ENCODE results near the gene AFF3. TPM values are rescaled to one million over a fixed set of nuclear protein-coding genes. Genes with fewer than 3 reads are reported as not detected.
"Not testable (repeated sequence)": the region's sequence is repeated elsewhere in the genome, so short reads cannot be mapped to it uniquely, and the experiment has no call there.

The AFF3 gene
- total RNA-seq, 4 donors from 2014 or later = 8.5 to 77.2 (median 27.1) TPM

DNA sequence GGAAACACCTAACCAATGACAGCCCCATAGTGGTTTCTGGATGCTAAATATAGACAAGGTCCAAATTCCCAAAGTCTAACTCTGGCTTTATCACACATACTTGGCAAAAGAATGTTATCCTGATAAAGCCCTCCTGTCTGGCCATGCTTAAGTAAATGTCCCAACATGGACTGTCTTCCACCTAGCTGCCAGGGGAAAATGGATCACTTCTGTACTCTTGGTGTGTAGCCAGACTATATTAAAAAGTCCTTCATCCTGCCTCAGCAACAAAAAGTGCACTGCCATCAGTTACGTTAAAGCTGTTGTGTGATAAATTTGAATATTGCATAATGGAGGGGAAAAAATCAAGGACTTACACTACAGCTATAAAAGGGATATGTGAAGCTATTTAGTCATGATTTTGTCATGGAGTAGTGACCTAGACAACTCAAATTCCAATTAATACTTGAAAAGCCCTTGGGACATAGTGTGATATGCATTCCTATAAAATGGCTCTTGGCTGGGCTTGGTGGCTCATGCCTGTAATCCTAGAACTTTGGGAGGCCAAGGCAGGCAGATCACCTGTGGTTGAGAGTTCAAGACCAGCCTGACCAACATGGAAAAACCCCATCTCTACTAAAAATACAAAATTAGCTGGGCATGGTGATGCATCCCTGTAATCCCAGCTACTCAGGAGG, 60.0 kb downstream of the AFF3 start:
- H3K27ac ChIP-seq, DNase-seq: not testable (repeated sequence)

GRCh38 chr2:100077935-100078334, 64.5 kb downstream of the AFF3 start:
- TF ChIP-seq, protein P1, sequence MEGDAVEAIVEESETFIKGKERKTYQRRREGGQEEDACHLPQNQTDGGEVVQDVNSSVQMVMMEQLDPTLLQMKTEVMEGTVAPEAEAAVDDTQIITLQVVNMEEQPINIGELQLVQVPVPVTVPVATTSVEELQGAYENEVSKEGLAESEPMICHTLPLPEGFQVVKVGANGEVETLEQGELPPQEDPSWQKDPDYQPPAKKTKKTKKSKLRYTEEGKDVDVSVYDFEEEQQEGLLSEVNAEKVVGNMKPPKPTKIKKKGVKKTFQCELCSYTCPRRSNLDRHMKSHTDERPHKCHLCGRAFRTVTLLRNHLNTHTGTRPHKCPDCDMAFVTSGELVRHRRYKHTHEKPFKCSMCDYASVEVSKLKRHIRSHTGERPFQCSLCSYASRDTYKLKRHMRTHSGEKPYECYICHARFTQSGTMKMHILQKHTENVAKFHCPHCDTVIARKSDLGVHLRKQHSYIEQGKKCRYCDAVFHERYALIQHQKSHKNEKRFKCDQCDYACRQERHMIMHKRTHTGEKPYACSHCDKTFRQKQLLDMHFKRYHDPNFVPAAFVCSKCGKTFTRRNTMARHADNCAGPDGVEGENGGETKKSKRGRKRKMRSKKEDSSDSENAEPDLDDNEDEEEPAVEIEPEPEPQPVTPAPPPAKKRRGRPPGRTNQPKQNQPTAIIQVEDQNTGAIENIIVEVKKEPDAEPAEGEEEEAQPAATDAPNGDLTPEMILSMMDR (IDR thresholded peaks at IDR 0.05) = no peak
- no peak for TF ChIP-seq POLR2A (IDR thresholded peaks at IDR 0.05)
- Histone ChIP-seq H3K4me3 (no peak overlapping the region), H3K36me3 (no peaks in the 10 kb centered on the region), H3K9me3 (no peaks in the 10 kb centered on the region), H3K4me1 (no peaks in the 10 kb centered on the region), H3K27ac (no peak overlapping the region), H3K27me3 (no peaks in the 10 kb centered on the region)
- DNase-seq = no peak
- intact Hi-C loops (cut with DNase I; ENCODE audit: low total_unique reads) = no loop called here

More for the DNA sequence above, 60.0 kb downstream of the AFF3 start:
- H3K36me3 ChIP-seq; H3K27me3 ChIP-seq; H3K4me1 ChIP-seq; H3K4me3 ChIP-seq; H3K9me3 ChIP-seq; intact Hi-C loops (cut with DNase I; ENCODE audit: low total_unique reads): not testable (repeated sequence)

DNA sequence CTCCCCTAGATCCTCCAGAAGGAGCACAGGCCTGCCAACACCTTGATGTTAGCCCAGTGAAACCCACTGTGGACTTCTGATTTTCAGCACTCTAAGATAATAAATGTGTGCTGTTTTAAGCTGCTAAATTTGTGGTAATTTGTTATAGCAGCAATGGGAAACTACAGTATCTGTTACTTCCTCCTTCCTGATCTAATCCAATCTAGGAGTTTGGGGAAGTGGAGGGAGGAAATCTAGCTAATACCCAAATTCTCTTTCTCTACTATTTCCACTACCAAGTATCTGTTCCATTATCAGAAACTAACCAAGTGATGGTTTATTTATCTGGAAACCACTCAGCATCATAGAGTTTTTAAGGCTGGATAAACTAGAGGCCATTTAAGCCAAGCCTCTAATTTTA, 64.9 kb downstream of the AFF3 start:
- Histone ChIP-seq H3K27me3 (no peaks in the 10 kb centered on the region), H3K4me3 (no peak overlapping the region), H3K9me3 (no peaks in the 10 kb centered on the region), H3K36me3 (no peaks in the 10 kb centered on the region), H3K27ac (no peak overlapping the region), H3K4me1 (no peaks in the 10 kb centered on the region)
- DNase-seq = no peak
- no peak for TF ChIP-seq POLR2A (IDR thresholded peaks at IDR 0.05)
- TF ChIP-seq, protein P1 (IDR thresholded peaks at IDR 0.05) = no peak
- intact Hi-C loops (cut with DNase I; ENCODE audit: low total_unique reads) = no loop called here

GRCh38 chr2:100075532-100075931, 66.9 kb downstream of the AFF3 start:
- intact Hi-C loops (cut with DNase I; ENCODE audit: low total_unique reads) = no loop called here
- no peaks in the 10 kb centered on the region for H3K4me1 ChIP-seq
- TF ChIP-seq, protein P1 (IDR thresholded peaks at IDR 0.05) = no peak
- no peak for TF ChIP-seq POLR2A (IDR thresholded peaks at IDR 0.05)
- no peaks in the 10 kb centered on the region for H3K27me3 ChIP-seq
- no peaks in the 10 kb centered on the region for H3K36me3 ChIP-seq
- no peak overlapping the region for H3K4me3 ChIP-seq
- H3K9me3 ChIP-seq = no peaks in the 10 kb centered on the region
- H3K27ac ChIP-seq = no peak overlapping the region
- DNase-seq = no peak

- no peaks in the 10 kb centered on the region for H3K27me3 ChIP-seq
- no peak overlapping the region for H3K4me3 ChIP-seq
- H3K36me3 ChIP-seq = no peaks in the 10 kb centered on the region
- H3K4me1 ChIP-seq = no peaks in the 10 kb centered on the region
- H3K9me3 ChIP-seq = no peaks in the 10 kb centered on the region
- TF ChIP-seq, protein P1 (IDR thresholded peaks at IDR 0.05) = no peak
- TF ChIP-seq POLR2A (IDR thresholded peaks at IDR 0.05) = no peak
- intact Hi-C loops (cut with DNase I; ENCODE audit: low total_unique reads) = no loop called here
- H3K27ac ChIP-seq = no peak overlapping the region
- DNase-seq = no peak
These were observed 69.3 kb downstream of the AFF3 start for GRCh38 chr2:100073110-100073509.

GRCh38 chr2:100072503-100072902, 69.9 kb downstream of the AFF3 start:
- TF ChIP-seq, protein P1 (IDR thresholded peaks at IDR 0.05) = no peak
- TF ChIP-seq POLR2A (IDR thresholded peaks at IDR 0.05) = no peak
- intact Hi-C loops (cut with DNase I; ENCODE audit: low total_unique reads) = no loop called here

More at GRCh38 chr2:100072503-100072902, 69.9 kb downstream of the AFF3 start:
- H3K4me1 ChIP-seq = no peaks in the 10 kb centered on the region
- no peaks in the 10 kb centered on the region for H3K9me3 ChIP-seq
- no peak overlapping the region for H3K4me3 ChIP-seq
- no peaks in the 10 kb centered on the region for H3K36me3 ChIP-seq
- DNase-seq = no peak
- no peak overlapping the region for H3K27ac ChIP-seq
- H3K27me3 ChIP-seq = no peaks in the 10 kb centered on the region

Data from uterus (tissue), 4 donors.